GM12891 (cell line): ENCODE measurements around the gene TLN1.

Experiments used
- DNase-seq: peaks from one replicate; pipeline ENCODE4 v3.0.0; 2011; ENCODE audit warnings: low spot score; ENCODE audit not compliant: insufficient read length
- FAIRE-seq: peaks from 2 replicates; lab custom pipeline; 2011; peaks lifted over from hg19 to GRCh38; lab: Jason Lieb, UNC
- PAX5 ChIP-seq: IDR thresholded peaks from 2 replicates; pipeline ENCODE4 v1.6.1; 2011; ENCODE audit warnings: low read length, moderate library complexity, mild to moderate bottlenecking; ENCODE audit not compliant: insufficient read depth, severe bottlenecking
- POLR2A ChIP-seq: IDR thresholded peaks from 2 replicates; pipeline ENCODE4 v1.6.1; 2011; ENCODE audit warnings: low read depth, low read length, control low read depth
- POLR2AphosphoS5 ChIP-seq: IDR thresholded peaks from 2 replicates; pipeline ENCODE4 v1.6.1; 2011; ENCODE audit warnings: low read depth, low read length, control low read depth
- POU2F2 ChIP-seq: IDR thresholded peaks from 2 replicates; pipeline ENCODE4 v1.6.1; 2011; ENCODE audit warnings: low read depth, mild to moderate bottlenecking, control low read depth, low read length, moderate library complexity
- SPI1 ChIP-seq: IDR thresholded peaks from 2 replicates; pipeline ENCODE4 v1.6.1; 2011; ENCODE audit warnings: low read depth, low read length, control low read depth
- TAF1 ChIP-seq: IDR thresholded peaks from 2 replicates; pipeline ENCODE4 v1.6.1; 2011; ENCODE audit warnings: low read depth, low read length, control low read depth

The TLN1 gene

DNA sequence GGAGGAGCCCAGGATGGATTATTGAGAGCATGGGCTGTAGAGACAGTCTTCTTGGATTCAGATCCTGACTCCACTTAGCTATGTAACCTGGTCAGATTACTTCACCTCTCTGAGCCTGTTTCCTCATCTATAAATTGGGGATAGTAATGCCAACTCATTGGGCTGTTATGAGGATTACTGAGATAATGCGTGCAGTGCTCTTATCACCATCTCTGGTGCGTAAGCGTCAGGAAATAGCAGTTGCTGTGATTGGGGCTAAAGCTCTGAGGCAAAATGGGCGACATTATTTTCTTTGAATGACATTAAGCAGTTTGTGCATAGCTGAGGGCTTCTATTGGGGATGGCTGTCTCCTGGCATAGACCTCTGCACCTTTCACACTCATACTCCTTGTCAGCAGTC, 23.1 kb upstream of the TLN1 start:
- DNase-seq, result no peak
- TF ChIP-seq POLR2A (no peak), POU2F2 (no peak), POLR2AphosphoS5 (no peak), PAX5 (no peak), SPI1 (no peak), TAF1 (no peak)
- FAIRE-seq, result no peak

DNA sequence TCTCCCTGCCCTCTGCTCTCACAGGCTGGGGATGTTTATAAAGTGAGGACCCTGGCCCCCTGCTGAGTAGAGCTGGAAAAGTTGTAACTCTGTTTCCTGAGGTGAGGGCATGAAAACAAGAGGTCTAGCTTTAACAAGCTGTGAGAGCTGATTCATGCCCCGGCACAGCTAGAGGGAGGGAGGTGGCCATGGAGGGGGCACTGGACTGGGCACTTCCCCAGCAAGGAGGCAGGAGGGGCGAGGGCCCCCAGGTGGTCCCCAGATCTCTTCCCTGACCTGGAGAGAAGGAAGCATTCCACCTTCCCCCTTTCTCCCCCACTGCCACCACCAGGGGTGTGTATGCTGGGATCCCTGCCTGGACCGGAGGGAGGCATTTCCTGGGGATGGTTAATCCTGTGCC, 22.3 kb upstream of the TLN1 start, which contains the start of gene MSMP:
Gene MSMP (minus strand): TSS at position 13 of the 400 bp plus-strand sequence. CDS start 147 bp downstream, outside the sequence.
- DNase-seq (no peak), FAIRE-seq (no peak)
- TF ChIP-seq POLR2A (no peak), POU2F2 (no peak), POLR2AphosphoS5 (no peak), SPI1 (no peak), PAX5 (no peak), TAF1 (no peak)

DNA sequence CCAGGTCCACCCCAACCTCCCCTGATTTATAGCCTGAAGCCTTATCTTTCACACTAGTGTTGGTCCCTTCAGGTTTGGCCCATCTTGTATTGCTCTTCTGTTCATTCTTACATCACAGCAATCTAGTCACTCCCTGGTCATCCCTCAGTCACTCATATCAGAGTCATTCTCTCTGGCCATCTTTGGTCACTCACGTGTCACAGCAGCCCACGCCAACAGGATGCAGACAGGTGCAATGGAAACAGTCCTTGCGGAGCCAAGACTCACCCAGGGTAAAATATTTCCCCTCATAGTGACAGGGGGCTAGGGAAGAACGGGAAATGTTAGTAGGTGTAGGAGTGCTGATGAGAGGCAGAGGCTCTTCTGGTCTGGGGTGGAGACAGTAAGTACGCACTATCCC, 21.5 kb upstream of the TLN1 start:
- FAIRE-seq, result no peak
- TF ChIP-seq TAF1 (no peak), POU2F2 (no peak), SPI1 (no peak), POLR2A (no peak), POLR2AphosphoS5 (no peak), PAX5 (no peak)
- no peak for DNase-seq

DNA sequence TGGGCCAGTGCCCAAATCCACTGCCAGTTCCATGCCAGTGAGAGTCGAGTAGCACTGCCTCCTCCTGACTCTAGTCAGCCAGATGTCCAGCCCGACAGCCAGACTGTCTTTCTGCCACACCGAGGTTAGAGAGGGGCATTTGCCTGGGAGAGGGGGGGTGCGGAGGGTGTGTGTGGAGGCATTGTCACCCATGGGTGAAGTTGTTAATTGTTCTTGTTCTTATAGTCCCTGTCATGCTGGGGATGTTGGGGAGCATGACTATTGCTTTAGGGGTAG, 18.2 kb upstream of the TLN1 start:
- FAIRE-seq (no peak), DNase-seq (no peak)
- TF ChIP-seq POLR2AphosphoS5, result no peak
- TF ChIP-seq POLR2A, result no peak
- TF ChIP-seq SPI1, result no peak
- TF ChIP-seq POU2F2, result no peak
- TF ChIP-seq PAX5, result no peak
- TF ChIP-seq TAF1, result no peak

DNA sequence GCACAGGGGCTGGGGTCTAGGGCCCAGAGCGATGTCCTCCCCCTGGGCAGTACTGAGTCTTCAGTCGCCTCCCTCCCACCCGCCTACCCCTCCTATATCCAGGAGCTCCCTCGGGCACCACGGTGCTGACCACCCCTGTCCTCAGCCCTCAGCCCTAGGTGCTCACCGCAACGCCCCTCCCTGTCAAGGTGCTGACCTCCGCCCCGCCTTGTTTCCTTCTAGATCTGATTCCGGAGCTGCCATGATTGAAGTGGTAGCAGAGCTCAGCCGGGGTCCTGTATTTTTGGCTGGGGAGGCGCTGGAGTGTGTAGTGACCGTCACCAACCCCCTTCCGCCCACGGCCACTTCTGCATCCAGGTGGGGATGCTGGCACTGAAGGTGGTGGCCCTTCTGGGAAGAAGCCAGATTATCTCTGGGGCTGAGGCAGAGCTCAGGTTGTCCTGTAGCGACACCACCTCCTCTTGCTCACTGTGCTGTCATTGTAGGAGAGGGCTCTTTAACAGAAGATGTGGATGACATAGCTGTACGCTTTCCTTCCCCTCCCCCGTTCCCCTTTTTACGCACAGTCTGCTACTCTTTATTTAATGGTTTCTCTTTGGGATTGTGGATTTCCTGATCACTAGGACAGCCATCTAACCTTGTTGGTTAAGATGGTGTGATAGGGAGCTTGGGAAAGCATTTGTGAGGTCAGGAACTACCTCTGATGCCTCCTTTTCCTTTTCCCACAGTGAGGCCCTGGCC, 17.7 kb upstream of the TLN1 start:
- DNase-seq (peak; percentile 25), FAIRE-seq (peak; percentile 89)
- TF ChIP-seq TAF1 (no peak), SPI1 (0 out of 2 replicates have a peak, but pooled peaks have one; percentile 25)

DNA sequence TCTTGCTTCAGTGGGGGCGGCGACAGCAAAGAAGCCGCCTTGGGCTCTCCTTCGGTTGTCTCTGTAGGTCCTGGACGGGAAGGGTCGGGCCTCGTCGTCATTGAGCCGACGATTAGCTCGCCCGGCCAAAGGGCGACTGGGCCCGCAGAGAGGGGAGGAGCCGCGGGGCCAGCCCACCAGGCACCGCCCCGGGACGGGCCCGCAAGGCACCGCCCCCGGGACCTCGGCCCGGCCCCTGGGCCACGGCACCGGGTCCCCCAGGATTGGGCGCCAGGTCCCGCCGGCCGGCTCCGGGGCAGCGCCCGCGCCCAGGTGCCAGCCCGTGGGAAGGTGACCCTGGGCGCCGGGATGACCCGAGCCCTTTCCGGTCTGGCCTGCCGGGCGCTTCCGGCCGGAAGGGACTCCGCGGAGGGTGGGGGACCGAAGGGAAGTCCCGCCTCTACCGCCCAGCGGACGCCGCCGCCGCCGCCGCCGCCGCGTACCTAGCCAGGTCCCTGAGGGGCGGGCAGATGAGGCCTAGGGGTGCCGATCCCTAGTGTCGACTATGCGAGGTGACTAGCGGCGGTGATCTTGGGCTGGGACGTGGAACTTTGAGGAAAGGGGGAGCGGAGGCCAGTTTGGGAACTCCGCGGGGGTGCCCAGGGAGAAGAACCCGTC, 17.0 kb upstream of the TLN1 start, which contains the start of the genes GBA2 and RGP1:
Gene GBA2 (minus strand): TSS at position 371 of the 657 bp plus-strand sequence. CDS start 524 bp downstream, outside the sequence.
Gene RGP1 (plus strand): TSS at position 430 of the 657 bp plus-strand sequence. CDS start 469 bp downstream, outside the sequence.
- peak; percentile 3 for TF ChIP-seq PAX5
- no peak for TF ChIP-seq SPI1
- peak; percentile 81 for DNase-seq
- peak; percentile 71 for FAIRE-seq

DNA sequence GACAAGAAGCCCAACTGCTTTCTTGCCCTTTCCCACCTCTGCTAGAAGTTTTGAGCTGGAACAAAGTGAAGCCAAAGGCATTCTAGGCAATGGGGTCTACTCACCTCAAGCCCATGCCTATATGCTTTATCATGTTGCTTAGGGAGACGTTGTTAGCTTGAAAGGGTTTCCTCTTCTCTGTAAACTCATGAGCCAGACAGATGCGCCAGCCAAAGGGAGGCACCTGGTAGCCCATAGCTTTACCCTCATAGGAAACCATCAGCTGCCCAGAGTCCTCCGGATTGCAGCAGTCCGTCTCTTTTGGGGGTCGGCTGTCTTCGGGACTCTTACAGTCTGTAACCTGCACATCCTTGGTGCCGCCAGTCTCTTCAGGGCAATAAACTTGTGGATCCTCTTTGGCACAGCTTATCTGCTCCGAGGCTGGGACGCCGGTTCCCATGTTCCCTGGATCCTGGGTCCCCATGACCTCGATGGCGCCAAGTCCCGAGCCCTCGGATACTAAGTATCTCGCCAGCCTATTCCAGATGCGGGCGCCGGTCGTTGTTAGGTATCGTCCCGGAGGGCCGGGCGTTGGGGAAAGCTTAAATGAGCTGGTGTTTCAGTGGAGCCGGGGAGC, 16.4 kb upstream of the TLN1 start:
- TF ChIP-seq TAF1, result no peak; the same call in 1 of the 2 replicates
- no peak for TF ChIP-seq POU2F2
- no peak for TF ChIP-seq SPI1
- no peak for TF ChIP-seq POLR2A
- TF ChIP-seq PAX5, result no peak
- no peak for TF ChIP-seq POLR2AphosphoS5
- DNase-seq, result no peak
- peak; percentile 45 for FAIRE-seq

DNA sequence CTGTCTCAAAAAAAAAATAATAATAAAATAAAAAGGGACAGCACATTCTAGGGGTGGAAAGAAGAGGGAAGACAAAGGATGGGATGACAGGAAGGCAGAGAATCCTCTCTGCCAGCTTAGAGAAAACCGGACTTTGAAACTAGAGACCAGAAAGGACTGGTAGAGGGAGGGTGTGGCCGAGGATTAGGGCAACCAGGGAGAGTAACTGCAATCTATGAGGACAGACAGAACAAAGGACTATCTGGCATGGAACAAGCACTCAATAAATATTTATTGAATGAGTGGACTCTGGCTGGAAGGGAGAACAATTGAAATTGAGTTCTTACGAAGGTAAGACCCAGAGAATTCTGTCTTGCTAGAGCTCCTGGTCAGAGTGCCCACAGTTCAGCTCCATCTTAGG, 14.6 kb upstream of the TLN1 start:
- TF ChIP-seq POLR2AphosphoS5 (no peak), POU2F2 (no peak), PAX5 (no peak), POLR2A (no peak), TAF1 (no peak), SPI1 (no peak)
- DNase-seq, result no peak
- no peak for FAIRE-seq

DNA sequence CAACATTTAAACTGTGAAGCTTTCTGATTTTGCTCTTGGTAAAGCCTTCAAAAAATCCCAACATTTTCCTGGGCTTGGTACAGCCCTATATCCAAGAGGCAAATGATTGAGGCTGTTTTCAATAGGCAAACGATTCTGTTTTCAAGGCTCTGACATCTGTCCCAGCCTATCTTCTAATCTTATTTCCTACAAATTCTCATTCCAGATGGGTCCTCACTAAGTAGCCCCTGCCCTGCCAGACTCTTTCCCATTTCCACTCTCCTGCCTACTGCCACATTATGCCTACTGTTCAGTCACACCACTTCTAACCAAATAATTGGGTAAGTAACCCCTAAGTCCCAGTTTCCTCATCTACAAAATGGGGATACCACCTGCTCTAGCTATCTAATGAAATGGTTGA, 13.6 kb upstream of the TLN1 start:
- no peak for FAIRE-seq
- no peak for DNase-seq
- TF ChIP-seq PAX5 (no peak), TAF1 (no peak), POU2F2 (no peak), POLR2AphosphoS5 (no peak), POLR2A (no peak), SPI1 (no peak)

DNA sequence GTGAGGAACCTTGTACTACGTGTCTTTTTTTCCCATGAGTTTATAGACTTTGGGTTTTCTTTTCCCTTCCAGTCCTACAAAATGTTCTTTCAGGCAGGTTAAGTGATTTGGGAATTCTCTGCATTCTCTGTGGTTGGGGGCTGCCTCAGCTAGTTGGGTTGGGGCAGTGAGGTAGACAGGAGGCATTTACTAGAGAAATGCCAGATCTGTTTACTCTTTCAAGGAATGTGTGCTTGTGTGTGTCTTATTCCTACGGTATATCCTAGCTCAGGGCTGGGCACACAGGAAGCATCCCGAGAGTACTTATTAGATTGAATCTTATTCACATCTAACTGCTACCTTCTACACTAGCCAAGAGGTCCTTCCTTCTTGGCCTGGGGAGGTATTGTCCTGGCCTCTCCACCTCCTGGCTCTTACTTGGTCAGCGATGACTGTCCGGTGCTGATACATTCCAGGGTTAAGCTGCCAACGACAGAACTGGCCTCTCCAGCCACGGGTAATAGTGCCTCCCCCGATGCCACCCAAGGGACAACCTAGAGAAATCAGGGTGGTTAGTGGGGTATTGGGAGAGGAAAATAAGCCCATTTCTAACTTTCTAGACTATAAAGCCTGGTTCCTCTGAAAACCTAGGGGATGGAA, 12.0 kb upstream of the TLN1 start:
- FAIRE-seq, result no peak
- TF ChIP-seq POLR2AphosphoS5 (no peak), PAX5 (no peak), POLR2A (no peak), SPI1 (no peak), POU2F2 (no peak), TAF1 (no peak)
- no peak for DNase-seq
